ENCODE results near the gene ATP8A1.
"Not testable (repeated sequence)": the region's sequence is repeated elsewhere in the genome, so short reads cannot be mapped to it uniquely, and the experiment has no call there.

Gene ATP8A1

GRCh38 chr4:42398871-42399331, 258.0 kb downstream of the ATP8A1 start:
- no peak for DNase-seq

GRCh38 chr4:42398171-42398870, 258.6 kb downstream of the ATP8A1 start:
- DNase-seq: peak in 1 of 5 experiments; percentile 64

- DNase-seq: peak in 1 of 5 experiments; percentile 35
Measured at GRCh38 chr4:42397635-42398170, 259.2 kb downstream of the ATP8A1 start.

- peak in 1 of 5 experiments; percentile 58 for DNase-seq
Measured at GRCh38 chr4:42396752-42397634, 259.9 kb downstream of the ATP8A1 start, which contains the start of gene SHISA3. SHISA3 (plus strand) TSS chr4:42397488; CDS start chr4:42398057, 569 bp downstream.

DNA sequence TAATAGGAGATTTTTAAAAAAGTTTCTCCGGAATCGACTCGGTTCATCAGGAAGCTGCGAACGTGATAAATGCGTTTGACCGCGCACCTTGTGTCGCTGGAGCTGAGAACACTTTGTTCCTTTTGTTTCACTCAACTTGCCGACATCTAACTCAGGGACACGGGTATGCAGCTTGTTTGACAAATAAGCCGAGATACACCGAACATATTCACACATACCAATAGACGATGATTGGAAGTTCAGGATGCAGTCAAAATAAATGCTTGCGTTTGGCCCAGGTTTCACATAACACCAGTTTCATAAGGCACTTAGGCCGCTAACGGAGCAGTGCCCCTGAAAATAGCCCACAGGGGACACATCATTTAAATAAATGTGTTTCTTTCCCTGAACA, 260.5 kb downstream of the ATP8A1 start:
- no peak for DNase-seq

- no peak for DNase-seq
Measured at GRCh38 chr4:42395595-42395994, 261.3 kb downstream of the ATP8A1 start.

- no peak for DNase-seq
Measured at GRCh38 chr4:42392436-42392835, 264.5 kb downstream of the ATP8A1 start.

DNA sequence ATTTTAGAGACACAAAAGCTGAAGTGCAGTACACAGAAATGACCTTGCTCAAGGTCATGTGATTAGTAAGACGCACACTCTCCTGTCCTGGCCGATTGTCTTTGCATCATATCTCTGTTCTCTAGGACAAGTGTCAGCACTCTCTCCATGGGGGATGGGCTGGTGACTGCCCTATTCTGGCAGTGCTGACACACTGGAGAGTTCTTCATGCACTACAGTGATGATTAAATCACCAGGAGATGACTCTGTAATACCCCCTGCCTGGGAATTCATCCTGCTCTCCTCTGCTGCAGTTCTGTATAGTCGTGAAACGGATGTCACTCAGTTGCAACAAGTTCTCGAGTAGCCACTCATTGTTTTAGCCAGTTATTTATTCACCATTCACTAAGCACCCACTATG, 264.9 kb downstream of the ATP8A1 start:
- no peak for DNase-seq

DNA sequence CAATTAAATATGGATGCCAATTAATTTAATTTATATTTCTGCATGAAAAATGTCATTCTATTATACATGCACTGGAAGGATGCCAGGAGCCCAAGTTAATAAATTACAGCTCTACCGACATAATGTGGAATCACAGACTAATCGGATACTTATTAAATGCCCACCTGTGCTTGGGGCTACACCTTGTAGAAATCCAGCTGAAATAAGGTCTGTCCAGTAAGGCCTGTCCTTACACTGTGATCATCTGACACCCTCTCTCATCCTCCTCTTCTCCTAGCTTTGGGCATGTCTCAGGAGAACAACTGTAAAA, 265.6 kb downstream of the ATP8A1 start:
- no peak for DNase-seq

DNA sequence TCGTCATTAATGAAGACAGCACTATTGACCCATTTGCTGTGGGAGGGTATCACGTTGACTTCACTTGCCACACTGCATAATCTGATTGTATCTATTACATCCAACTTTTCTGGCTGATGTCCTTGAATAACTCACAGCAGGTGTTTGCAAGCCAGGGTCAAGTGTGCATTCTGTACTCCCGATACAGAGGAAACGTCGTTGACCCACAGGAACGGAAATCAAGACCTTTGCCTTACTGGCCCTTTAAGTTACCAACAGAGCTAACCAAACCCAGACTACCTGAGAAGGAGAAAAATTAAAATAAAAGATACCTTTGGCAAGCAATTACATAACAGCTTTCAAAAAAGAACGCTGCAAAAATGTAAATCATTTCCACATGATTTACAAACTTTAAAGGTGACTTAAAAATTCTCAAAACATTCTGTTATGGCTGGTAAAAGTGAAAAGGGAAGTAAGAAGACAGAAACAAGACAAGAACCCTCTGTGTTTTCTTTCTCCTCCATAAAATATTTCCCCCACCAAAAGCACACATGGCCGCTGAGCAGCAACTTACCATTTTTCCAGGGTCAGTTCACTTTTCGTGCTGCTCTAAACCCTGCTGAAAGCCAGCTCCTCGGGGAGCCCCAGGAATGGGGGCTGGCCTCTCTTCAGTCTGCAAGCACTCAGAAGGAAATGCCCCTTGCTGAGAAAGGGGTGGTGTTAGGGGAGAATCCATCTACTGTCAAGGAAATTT, 266.1 kb downstream of the ATP8A1 start:
- no peak for DNase-seq

DNA sequence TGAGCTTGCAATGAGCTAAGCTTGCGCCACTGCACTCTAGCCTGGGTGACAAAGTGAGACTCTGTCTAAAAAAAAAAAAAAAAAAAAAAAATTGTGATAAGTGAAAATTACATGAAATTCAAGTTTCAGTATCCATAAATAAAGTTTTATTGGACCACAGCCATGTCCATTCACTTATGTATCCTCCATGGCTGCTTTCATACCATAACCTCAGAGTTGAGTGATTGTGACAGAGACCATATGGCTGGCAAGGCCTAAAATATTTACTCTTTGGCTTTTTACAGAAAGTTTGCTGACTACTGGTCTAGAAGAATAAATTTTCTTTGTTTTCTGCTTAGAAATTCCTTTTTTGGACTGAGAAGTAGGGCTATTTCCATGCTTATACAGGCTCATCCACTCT, 271.4 kb downstream of the ATP8A1 start:
- DNase-seq: no peak

DNA sequence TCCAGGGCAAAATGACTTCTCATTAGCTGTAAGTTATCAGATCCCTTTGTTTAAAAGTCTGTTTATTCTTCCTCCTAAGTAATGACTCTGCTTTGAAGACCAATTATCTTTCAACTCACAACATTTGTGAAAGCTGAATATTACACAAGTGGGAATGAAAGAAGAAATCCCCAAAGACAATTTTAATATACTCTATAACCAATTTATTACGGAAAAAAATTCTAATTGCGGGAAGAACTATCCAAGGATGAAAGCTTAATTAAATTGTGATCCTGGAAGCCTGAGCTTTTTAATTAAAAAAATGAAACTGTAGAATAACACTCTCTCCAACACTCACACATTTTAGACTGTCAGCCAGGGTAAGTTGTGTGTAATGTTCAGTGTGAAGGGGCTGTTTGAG, 275.2 kb downstream of the ATP8A1 start:
- no peak for DNase-seq

- no peak for DNase-seq
Measured at GRCh38 chr4:42377497-42377896, 279.4 kb downstream of the ATP8A1 start.

- not testable (repeated sequence) for DNase-seq
Measured at GRCh38 chr4:42372303-42372702, 284.6 kb downstream of the ATP8A1 start.

DNA sequence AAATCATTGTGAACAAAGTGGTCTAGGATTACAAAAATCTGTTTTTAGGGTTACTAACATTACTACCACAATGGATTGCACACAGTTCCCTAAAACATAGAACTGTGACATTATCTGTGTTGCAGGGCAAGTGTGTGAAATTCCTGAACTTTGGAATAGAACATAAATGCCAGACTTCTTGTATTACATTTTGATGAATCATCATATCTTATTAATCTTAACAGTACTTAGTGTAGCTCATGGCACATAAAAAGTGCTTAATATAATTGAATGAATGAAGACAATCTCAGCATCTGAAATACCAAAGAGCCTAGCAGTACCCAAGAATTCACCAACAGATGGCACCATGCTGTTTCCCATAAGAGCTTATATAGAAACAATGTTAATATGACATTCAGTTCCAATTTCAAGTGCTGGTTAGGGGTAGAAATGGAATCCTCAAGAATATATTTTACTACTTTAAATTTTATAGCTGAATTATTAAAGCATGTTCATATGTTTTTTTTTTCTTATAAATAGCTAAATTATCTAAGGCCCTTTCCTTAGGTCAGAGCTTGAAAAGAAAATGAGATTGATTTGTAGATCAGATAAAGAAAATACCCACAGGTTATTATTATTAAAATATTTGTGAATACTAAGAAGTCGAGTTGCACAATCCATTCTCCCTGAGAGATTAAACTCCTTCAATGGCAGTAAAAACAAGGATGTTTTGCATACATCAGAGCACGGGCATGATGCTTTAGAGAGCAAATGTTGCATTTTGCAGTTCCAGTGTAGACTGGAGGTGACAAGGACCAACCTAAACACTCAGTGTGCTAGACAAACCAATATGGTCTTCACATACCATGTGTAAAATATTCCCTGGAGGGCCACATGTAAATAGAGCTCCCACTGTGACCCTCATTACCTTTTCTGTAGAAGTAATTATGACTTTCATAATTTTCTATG, 285.3 kb downstream of the ATP8A1 start:
- DNase-seq: peak in 1 of 5 experiments; percentile 57

GRCh38 chr4:42369489-42369888, 287.4 kb downstream of the ATP8A1 start:
- DNase-seq: no peak

DNA sequence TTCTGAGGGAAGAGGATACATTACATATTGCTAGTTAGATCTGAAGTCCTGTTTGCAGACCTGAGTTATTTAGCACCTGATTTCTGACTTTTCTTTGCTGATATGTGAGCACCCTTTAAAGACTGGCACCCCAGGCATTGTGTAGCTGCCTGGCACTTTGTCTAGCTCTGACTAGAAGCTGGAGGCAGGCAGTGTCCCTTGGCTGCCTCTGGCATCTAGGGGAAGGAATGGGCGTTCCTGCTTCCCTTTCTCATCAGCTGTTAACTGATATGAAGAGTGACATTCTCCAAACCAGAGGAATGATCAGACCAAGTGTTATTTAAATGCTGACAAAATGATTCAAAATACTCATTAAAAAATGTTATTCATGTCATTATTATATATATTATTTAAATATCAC, 289.9 kb downstream of the ATP8A1 start:
- DNase-seq: no peak

GRCh38 chr4:42364266-42365053, 292.4 kb downstream of the ATP8A1 start:
- DNase-seq: no peak

- DNase-seq: no peak
Measured at GRCh38 chr4:42363614-42364013, 293.3 kb downstream of the ATP8A1 start.

DNA sequence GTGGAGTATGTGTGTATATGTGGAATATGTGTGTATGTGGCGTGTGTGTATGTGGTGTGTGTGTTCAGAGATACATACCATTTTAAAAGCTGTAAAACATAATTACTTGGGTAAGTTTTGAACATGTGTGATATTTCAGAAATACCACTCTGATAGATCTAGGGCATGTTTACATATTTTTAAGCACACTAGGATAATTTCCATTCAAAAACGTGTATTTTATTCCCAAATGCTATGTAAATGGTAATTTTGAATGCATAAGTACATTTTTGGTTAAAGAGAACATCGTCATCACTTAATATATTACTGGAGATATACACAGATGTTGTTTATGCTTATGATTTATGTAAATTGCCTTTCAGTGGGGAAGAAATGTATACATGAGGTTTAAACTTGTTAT, 294.3 kb downstream of the ATP8A1 start:
- DNase-seq: no peak

DNA sequence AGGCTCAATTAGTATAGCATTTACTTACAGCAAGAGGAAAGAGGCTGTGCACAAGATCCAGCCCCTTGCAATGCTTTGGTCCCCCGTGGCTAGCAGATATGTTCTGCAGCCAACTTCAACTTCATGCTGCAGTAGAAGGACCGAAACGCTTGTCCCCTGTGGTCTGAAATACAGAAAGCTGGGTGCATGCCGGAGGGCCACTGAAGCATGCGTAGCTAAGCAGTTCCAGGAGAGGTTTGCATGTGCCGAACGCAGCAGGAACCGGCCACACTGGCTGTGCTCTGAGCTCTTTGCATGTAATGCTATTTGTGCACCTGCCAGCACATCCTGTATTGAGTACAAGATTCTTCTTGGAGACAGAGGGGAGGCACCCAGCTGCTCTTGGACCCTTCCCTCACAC, 295.4 kb downstream of the ATP8A1 start:
- no peak for DNase-seq
